HG03025 (cell line): ENCODE results near the gene PANK2.
"Not testable (repeated sequence)": the region's sequence is repeated elsewhere in the genome, so short reads cannot be mapped to it uniquely, and the experiment has no call there.

Source experiments
- ATAC-seq: cut with Tn5 transposase; IDR thresholded peaks from one replicate; pipeline ENCODE4 v1.9.1; 2021; ENCODE audit warnings: mild to moderate bottlenecking, moderate library complexity; ENCODE audit not compliant: unreplicated experiment, low FRiP score

The PANK2 gene

DNA sequence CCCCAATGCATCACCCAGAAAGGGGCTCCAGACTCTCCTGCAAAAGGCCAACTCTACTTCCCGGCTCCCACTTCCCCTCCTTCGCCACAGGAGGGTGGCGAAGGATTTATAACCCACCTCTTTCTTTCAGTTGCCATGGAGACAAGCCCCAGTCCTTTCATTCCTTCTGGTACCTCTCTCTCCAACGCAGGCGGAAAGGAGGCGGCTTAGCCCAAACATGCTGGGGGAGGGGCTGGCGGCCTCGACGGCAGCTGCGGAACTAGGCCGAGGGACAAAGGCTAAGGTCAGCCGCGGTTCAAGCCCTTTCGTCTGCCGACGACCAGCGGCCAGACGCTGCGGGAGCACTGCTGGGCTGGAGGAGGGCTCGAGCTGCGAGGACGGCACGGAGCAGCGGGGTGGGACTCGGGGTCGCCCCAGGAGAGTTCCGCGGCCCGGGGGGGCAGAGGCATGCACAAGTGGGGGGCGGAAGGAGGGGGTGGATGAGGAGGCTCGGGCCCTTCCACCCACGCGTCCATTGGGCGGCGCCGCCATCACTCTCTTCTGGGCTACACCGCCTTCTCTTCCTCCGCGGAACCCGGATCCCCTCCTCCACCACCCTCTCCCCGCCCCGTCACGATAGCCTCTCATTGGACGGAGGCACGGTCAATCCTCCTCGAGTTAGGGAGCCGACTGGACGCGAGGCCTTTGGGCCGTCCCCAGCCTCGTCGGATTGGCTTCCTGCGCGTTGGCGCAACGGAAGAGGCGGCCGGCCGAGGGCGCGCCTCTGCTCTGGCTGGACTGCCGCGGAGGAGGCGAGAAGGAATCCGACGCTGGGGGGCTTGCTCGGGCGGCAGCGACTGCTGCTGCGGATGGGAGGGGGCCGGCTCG, at the start of gene PANK2:
Gene PANK2, plus strand, starts transcription at position 766 of the 867 bp plus-strand sequence.
- peak; percentile 93 for ATAC-seq

DNA sequence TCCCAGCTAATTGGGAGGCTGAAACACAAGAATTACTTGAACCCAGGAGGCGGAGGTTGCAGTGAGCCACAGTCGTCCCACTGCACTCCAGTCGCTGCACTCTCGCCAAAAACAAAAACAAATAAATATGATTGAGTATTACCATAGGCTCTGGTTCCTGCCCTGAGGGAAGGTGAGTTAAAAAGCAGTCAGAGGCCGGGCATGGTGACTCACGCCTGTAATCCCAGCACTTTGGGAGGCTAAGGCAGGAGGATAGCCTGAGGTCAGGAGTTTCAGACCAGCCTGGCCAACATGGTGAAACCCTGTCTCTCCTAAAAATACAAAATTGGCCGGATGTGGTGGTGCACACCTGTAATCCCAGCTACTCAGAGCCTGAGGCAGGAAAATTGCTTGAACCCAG, 49.0 kb upstream of the PANK2 start:
- not testable (repeated sequence) for ATAC-seq

DNA sequence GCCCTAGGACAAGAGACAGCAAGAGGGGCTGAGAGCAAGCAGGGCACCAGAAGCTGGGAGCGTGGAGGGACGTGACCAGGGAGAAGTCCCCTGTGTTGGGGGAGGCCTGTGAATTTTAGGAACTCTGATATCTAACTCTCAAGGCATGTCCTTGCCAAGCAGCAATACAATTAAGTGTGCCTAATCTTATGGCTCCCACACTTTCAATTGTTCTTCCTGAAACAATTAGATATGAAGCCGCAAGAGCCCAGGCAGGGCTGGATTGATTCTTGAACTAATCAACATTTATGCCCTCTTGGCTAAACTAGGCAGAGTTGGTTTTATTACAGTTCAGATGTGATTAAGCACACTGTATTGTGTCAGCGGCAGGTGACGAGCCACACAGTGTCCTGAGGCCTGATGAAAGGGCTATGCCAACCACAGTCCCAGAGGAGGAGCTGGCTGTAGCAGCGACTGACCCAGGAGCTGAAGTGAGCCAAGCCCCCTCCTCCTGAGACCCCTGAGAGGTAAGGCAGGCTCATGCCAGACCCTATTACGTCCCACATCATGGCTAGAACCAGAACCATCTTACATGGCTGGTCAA, 46.7 kb upstream of the PANK2 start:
- ATAC-seq = no peak

DNA sequence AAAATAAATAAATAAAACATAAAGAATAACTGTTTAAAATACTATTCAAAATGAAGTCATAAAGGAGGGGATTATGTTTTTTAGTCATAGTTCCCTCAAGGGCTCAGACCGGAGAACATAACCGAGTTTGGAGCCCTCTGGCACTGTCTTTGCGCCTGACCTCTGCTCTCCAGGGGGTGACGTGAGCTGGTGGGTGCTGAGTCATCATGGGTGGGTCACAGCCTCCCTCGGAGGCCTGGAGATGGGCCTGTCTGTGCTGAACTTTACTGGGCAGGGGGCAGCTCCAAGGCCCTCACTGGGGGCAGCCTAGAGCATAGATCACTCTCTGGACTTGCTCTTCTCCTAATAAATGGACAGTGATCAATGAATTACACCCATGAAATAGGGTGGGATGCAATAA, 45.7 kb upstream of the PANK2 start:
- ATAC-seq = no peak

DNA sequence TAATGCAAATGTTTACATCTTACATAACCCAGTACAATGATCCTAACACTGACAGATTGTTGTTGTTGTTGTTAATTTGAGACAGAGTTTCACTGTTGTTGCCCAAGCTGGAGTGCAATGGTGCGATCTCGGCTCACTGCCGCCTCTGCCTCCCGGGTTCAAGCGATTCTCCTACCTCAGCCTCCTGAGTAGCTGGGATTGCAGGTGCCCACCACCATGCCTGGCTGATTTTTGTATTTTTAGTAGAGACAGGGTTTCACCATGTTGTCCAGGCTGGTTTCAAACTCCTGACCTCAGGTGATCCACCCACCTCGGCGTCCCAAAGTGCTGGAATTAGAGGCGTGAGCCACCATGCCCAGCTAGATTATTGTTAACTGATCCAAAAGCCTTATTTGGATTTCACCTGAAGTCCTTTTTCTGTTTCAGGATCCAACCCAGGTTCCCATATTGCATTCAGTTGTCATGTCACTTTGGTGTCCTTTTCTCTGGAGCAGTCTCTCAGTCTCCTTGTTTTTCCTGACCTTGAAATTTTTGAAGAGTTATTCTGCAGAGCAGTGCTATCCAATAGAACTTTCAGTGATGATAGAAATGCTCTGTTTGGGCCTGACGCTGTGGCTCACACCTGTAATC, 45.1 kb upstream of the PANK2 start:
- ATAC-seq = not testable (repeated sequence)

DNA sequence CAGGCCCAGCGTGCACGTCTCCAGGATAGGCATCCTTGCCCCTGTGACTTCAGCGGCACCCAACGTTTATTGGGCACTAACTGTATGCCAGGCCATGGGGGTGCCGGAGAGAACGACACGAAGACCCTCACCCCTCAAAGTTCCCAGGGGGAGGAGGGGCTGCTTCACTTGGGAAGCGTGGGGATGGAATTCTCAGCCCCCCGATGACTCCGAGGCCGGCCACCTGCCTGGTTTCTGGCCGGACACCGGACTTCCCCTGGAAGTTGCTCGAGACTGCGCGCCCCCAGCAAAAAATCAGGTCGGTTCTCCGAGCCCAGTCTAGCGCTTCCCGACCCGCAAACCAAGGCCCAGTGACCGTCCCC, 42.8 kb upstream of the PANK2 start:
- ATAC-seq = no peak

DNA sequence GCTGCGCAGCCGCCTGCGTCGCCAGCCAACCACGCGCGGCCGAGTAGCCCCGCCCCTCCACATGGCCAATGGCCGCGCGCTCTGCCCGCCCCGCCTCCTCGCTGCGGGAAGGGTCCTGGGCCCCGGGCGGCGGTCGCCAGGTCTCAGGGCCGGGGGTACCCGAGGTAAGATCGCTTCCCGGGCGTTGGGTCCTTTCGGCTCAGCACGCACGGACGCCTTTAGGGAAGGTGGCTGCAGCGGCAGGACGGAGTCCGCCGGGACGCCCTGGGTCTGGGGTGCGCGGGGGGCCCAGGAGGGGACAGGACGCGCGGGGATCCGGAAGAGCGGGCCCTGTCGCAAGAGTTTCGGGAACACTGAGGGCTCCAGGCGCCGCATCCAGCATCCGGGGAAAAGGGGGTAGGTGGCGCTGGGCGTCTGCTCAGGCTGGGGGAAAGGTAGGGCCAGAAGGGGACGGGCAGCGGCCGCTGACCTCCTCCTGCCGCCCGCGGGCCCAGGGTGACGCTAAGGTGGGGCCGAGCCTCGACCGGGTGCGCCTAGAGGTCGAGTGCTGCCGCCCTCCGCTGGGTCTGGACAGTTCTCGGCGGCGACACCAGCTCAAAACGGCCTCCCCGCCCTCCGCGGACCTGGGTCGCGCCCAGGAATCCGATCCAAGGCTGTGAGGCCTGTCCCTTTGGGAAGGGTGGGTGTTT, 42.3 kb upstream of the PANK2 start, which contains the start of gene MAVS:
Gene MAVS, plus strand, starts transcription at position 95 of the 689 bp plus-strand sequence. CDS start 7,791 bp downstream, outside the sequence.
- peak; percentile 80 for ATAC-seq

DNA sequence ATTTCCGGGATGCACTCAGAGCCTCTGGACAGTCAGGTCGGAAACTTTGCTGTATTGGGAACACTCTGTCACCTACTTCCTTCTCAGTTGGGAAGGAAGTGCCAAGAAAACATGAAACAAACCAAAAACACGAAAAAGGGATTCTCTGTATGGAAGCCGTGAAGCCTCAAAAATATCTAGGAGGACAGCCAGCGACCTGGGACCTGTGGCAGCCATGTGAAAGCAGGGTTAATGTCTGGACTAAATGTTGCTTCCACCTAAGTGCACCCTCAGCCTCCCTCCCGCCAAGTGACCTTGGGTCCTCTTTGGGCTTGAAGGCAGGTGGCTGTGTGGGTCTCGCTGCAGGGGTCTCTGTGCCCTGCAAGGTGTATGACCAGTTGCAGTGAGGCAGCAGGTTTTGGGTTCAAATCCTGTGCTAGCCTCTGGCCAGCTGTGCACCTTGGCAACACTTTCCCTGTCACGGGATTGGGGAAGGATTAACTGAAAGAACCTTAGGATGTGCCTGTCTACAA, 41.7 kb upstream of the PANK2 start:
- no peak for ATAC-seq

DNA sequence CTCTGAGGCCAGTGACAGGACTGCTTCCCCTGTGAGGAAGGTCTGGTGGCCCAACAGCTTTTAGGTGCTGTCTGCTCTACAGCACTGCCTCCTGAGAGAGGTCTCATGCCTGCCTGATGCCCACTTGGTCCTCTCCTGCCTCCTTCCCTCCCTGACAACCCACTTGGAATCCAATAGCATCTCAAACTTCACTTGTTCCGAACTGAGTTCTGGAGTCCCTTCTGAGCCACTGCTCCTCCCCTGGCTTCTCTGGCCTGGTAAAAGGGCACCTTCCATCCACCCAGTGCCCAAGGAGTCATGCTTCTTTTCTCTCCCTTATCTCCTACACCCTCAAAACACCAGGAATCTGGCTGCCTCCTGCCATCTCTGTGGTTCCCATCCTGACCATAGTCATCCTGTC, 40.6 kb upstream of the PANK2 start:
- ATAC-seq = no peak

DNA sequence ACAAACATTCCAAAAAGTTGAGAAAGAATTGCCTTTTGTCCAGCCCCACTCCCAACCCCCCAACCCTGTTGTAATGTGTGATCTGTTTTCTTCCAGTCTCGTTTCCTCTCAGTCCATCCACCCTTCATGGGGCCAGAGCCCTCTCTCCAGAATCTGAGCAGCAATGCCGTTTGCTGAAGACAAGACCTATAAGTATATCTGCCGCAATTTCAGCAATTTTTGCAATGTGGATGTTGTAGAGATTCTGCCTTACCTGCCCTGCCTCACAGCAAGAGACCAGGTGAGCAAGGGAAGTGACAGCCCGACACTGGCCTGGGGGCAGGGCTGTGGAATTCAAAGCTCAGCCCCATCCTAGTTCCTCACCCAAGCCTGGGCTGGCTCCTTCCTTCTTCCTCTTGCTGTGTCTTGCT, 34.7 kb upstream of the PANK2 start:
- no peak for ATAC-seq

DNA sequence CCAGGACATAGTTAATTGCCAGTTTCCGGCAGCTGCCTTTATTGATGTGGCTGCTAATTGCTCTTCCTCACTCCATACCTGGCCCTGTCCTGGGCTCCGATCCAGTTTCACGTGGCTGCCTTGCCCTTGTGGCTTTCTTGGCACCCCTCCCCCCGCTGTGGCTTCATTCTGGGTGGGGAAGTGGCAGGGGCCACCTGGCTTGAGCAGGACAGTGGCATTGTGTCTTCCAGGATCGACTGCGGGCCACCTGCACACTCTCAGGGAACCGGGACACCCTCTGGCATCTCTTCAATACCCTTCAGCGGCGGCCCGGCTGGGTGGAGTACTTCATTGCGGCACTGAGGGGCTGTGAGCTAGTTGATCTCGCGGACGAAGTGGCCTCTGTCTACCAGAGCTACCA, 31.8 kb upstream of the PANK2 start:
- ATAC-seq = no peak

DNA sequence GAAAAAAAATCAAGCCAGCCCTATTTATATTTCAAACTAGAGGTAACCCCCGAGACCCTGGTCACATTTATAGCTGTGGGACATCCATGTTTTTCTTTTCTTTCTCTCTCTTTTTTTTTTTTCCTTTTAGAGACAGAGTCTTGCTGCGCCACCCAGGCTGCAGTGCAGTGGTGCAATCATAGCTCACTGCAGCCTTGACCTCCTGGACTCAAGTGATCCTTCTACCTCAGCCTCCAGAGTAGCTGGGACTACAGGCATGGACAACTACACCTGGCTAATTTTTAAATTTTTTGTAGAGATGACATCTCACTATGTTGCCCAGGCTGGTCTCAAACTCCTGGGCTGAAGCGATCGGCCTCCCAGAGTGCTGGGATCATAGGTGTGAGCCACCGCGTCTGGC, 30.5 kb upstream of the PANK2 start:
- no peak for ATAC-seq

DNA sequence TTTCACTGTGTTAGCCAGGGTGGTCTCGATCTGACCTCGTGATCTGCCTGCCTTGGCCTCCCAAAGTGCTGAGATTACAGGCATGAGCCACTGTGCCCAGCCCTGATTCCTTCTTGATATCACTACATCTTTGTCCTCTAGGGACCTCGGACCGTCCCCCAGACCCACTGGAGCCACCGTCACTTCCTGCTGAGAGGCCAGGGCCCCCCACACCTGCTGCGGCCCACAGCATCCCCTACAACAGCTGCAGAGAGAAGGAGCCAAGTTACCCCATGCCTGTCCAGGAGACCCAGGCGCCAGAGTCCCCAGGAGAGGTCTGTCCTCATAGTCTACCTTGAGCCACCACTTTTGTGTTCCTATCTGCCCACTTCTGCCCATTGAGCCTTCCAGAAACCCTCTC, 28.0 kb upstream of the PANK2 start:
- ATAC-seq = no peak

DNA sequence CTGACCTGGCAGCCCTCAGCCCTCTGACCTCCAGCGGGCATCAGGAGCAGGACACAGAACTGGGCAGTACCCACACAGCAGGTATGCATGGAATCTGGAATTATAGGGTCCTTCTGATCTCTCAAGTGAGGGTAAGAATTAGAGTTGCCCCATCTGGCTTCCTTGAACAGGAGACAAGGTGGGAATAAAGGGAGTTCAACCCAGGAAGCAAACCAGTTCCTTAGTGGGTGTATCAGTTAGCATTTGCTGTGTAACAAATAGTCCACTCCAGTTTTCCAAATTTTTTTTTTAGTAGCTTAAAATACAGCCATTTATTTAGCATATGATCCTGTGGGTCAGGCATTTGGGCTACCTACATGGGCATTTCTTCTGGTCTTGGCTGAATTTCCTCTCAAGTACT, 26.9 kb upstream of the PANK2 start:
- no peak for ATAC-seq

DNA sequence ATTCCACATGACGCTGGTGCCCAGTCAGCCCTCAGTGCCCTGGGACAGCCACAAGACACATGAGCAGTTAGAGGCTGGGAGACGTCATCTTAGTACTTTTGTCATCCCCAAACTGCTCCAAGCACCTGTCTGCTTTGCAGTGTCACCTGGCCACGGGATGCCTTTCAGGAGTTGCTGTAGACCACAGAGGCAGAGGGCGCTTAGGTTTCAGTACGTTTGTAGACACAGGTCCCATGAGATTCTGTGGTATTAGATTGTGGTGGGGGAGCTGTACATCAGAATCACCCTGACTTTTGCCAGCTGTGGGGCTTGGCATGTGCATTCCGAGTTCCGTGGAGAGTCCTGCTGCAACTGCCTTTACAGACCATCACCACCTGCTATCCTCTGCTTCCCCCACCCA, 25.9 kb upstream of the PANK2 start:
- ATAC-seq = no peak

DNA sequence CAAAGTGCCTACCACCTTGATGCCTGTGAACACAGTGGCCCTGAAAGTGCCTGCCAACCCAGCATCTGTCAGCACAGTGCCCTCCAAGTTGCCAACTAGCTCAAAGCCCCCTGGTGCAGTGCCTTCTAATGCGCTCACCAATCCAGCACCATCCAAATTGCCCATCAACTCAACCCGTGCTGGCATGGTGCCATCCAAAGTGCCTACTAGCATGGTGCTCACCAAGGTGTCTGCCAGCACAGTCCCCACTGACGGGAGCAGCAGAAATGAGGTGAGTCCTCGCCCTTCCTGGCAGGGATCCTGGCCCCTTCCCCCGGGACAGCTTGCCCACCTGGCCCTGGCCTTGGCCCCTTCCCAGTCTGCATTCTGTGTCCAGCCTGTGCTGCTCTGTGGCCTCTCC, 24.7 kb upstream of the PANK2 start:
- no peak for ATAC-seq

DNA sequence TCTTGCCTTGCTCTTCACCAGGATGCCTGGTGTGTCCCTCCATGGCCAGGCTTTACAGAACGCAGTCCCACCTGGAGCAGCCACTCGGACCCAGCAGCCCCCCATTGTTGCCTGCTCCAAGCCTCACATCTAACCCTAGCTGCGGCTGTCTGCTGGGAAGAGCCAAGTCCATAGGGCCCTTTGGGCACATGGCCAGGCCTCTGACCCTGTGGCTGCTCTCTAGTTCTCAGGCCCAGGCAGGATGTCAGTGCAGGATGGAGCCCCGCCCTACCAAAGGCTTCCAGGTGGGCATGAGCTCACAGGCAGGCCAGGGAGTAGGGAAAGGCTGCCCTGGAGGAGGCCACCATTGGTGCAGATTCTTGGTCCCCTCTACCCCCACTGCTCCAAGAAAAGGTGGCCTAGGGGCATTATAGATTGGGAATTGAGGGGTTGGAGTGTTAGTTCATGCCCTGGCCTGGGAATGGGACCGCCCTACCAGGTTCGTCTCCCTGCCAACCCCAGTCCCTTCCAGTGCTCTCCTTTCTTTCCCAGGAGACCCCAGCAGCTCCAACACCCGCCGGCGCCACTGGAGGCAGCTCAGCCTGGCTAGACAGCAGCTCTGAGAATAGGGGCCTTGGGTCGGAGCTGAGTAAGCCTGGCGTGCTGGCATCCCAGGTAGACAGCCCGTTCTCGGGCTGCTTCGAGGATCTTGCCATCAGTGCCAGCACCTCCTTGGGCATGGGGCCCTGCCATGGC, 23.9 kb upstream of the PANK2 start:
- no peak for ATAC-seq

DNA sequence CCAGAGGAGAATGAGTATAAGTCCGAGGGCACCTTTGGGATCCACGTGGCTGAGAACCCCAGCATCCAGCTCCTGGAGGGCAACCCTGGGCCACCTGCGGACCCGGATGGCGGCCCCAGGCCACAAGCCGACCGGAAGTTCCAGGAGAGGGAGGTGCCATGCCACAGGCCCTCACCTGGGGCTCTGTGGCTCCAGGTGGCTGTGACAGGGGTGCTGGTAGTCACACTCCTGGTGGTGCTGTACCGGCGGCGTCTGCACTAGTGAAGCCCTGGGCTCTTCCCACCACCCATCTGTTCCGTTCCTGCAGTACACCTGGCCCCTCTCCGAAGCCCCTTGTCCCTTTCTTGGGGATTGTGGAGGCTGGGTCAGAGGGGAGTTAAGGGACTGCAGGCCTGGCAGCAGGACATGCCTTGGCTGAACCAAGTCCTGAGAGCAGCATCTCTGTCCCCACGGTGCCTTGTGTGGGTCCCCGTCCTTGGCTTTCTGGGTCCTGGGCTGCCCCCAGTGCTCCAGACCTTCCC, 23.2 kb upstream of the PANK2 start:
- no peak for ATAC-seq

DNA sequence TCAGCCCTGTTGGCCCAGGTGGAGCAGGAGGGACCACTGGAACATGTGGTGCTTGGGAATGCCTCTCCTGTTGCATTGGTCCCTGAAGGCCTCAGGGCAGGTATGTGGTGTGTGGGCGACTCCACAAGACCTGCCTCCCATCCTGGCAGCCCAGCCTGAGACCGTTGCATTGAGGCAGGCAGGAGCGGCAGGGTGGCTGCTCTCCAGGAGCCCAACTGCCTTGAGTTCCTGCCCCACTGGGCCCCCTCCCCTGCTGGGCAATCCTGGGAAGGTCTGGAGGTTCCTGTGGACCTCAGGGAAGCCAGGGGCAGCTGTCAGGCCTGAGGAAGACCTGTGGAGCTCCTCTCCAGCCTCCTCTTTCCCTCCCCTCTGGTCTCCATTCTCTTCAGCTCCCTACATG, 22.7 kb upstream of the PANK2 start:
- no peak for ATAC-seq

DNA sequence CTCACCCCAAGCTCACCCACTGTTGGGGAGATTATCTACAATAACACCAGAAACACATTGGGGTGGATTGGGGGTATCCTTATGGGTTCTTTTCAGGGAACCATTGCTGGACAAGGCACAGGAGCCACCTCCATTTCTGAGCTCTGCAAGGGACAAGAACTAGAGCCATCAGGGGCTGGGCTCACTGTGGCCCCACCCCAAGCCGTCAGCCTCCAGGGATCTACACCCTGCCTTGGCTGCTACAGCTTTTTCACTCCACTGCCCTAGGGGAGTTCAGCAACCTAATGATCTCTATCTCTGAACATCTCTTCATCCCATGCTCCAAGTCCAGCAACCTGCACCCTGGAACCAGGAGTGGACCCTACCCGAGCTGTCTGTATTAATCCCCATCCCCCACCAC, 21.4 kb upstream of the PANK2 start:
- no peak for ATAC-seq
